ENCODE results near the gene KCND3. TPM values are rescaled to one million over a fixed set of nuclear protein-coding genes. Genes with fewer than 3 reads are reported as not detected.
A peak's percentile ranks its signal among the peaks of the same experiment; 100 is the strongest.

The KCND3 gene
- under 0.01 TPM in 2 replicates for total RNA-seq (2012; rRNA removed)
- polyA plus RNA-seq (2012; rRNA removed), result 0.03 and 0.04 TPM in 2 replicates
- polyA plus RNA-seq (2012; cell fraction: cytosol; rRNA removed), result 0.03 TPM in 1 of 2 replicates, not detected in the other
- 0.02 TPM in 1 of 2 replicates, not detected in the other for polyA plus RNA-seq (2012; cell fraction: nucleus; rRNA removed; ENCODE audit: low replicate concordance)
- Bru-seq, nascent RNA, result percentile 36 among the genes with signal in this experiment
- percentile 34 among the genes with signal in this experiment for BruChase-seq, experiment 1, labeled RNA remaining after a 6-hour chase
- percentile 42 among the genes with signal in this experiment for BruChase-seq, experiment 2, labeled RNA remaining after a 2-hour chase
- long read RNA-seq, partial matches to known transcripts, result 1 of 4 reads
- long read RNA-seq, other reads (novel, unspliced or antisense), result 3 of 4 reads

DNA sequence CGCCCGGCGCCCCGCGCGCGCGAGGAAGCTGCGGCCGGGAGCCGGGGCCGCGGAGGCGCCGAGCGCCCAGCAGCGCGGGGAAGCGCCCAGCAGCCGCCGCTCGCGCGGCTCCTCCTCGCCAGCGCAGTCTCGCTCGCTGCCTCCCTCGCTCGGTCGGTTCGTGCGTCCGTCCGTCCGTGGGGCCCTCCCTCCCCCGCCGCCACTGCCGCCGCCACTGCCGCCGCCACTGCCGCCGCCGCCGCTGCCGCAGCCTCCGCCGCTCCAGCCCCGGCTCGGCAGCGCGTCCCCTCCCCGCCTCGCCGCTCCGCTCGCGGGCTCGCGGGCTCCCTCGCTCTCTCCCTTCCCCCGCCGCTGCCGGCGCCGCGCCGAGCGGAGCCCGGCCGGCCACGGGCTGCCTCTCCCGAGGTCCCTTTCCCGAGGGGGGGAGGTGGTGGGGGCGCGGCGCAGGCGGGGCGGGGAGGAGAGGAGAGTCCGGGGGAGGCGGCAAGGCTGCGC is at the start of gene KCND3:
KCND3 (minus strand) TSS at position 138 of the 495 bp plus-strand sequence.
- CTCF ChIA-PET, result no interaction called here
- Histone ChIP-seq H4K8ac (ENCODE audit: low read depth in 2 of 2, low read length in 2 of 2) (no peak within 1 kb of the TSS), H3K18ac (ENCODE audit: low read depth, low read length) (no peak within 1 kb of the TSS), H4K91ac (ENCODE audit: insufficient read depth, low read depth, low read length) (no peak within 1 kb of the TSS), H4K20me1 (ENCODE audit: insufficient read depth, low read length) (no peaks in the 10 kb centered on the region), H2AK9ac (replicated peaks; ENCODE audit: low read depth, low read length, poor library complexity) (peak within 1 kb of the TSS; percentile 78), H3K9ac (ENCODE audit: low read depth, low read length) (no peak within 1 kb of the TSS), H3K27me3 (ENCODE audit: control insufficient read depth, insufficient read depth, low read length) (peaks cover 65% of the 10 kb centered on the region), H2BK120ac (ENCODE audit: low read depth, low read length) (no peak within 1 kb of the TSS), H3K27ac (ENCODE audit: insufficient read depth, low read length) (no peak within 1 kb of the TSS), H4K5ac (ENCODE audit: low read depth, low read length) (no peak within 1 kb of the TSS), H3K56ac (ENCODE audit: extremely low read depth, insufficient read depth, low read length) (no peak within 1 kb of the TSS), H3K4ac (ENCODE audit: low read depth, low read length) (no peak within 1 kb of the TSS), H3K36me3 (ENCODE audit: control insufficient read depth, insufficient read depth, low read length) (no peaks in the 10 kb centered on the region), H3K4me2 (ENCODE audit: low read depth, low read length) (peak within 1 kb of the TSS; percentile 91), H2AK5ac (ENCODE audit: low read depth, low read length) (no peak within 1 kb of the TSS), H3K9me3 (ENCODE audit: control insufficient read depth, insufficient read depth, low read length) (no peaks in the 10 kb centered on the region), H3K14ac (replicated peaks; ENCODE audit: low read depth, low read length) (no peak within 1 kb of the TSS), H2BK20ac (ENCODE audit: low read depth, low read length) (no peak within 1 kb of the TSS), H2BK15ac (ENCODE audit: low read depth, low read length) (no peak within 1 kb of the TSS), H3K4me3 (ENCODE audit: insufficient read depth, low read depth, low read length) (peak within 1 kb of the TSS; percentile 39), H3K79me1 (ENCODE audit: low read depth in 1 of 2, low read length in 2 of 2) (no peaks in the 10 kb centered on the region), H2BK5ac (ENCODE audit: low read depth, low read length, poor library complexity, severe bottlenecking) (no peak within 1 kb of the TSS), H3K4me1 (ENCODE audit: control insufficient read depth, insufficient read depth, low read length) (no peaks in the 10 kb centered on the region), H2AFZ (replicated peaks; ENCODE audit: low read length, poor library complexity) (peak within 1 kb of the TSS; percentile 79), H3K23ac (ENCODE audit: low read depth, low read length) (no peak within 1 kb of the TSS), H3K9me1 (ENCODE audit: insufficient read depth, low read length) (peaks cover 4% of the 10 kb centered on the region; the same call in 1 of the 2 replicates)
- peak; percentile 3 for DNase-seq
- dilution Hi-C loops (cut with HindIII; ENCODE audit: low sequenced_read_pairs, unreplicated experiment) (no loop called here), intact Hi-C loops (cut with micrococcal nuclease) (loop anchor here (2.0 to 5.0 kb wide), 3 partner anchors 197 to 509 kb away; no protein-coding TSS in a partner anchor), in situ Hi-C loops (cut with MboI; ENCODE audit: low sequenced_read_pairs) (no loop called here)
- peak; percentile 81 for ATAC-seq (ENCODE audit: low read depth)
- TF ChIP-seq FOS (IDR thresholded peaks at IDR 0.05; ENCODE audit: low read depth, low read length), result no peak
- TF ChIP-seq RCOR1 (IDR thresholded peaks at IDR 0.05; ENCODE audit: insufficient replicate concordance, low read length), result no peak
- no peak for TF ChIP-seq CEBPB (IDR thresholded peaks at IDR 0.05; ENCODE audit: low read depth, low read length)
- TF ChIP-seq RFX5 (IDR thresholded peaks at IDR 0.05; ENCODE audit: low read depth, low read length), result no peak
- TF ChIP-seq POLR2A (IDR thresholded peaks at IDR 0.05; ENCODE audit: low read depth, low read length), result no peak
- TF ChIP-seq, protein P1, sequence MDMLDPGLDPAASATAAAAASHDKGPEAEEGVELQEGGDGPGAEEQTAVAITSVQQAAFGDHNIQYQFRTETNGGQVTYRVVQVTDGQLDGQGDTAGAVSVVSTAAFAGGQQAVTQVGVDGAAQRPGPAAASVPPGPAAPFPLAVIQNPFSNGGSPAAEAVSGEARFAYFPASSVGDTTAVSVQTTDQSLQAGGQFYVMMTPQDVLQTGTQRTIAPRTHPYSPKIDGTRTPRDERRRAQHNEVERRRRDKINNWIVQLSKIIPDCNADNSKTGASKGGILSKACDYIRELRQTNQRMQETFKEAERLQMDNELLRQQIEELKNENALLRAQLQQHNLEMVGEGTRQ (IDR thresholded peaks at IDR 0.05; ENCODE audit: low read depth, low read length), result no peak
- no peak for TF ChIP-seq RAD21 (IDR thresholded peaks at IDR 0.05; ENCODE audit: low read length)
- WGBS, 2 experiments (ENCODE audit: extremely low coverage in 2 of 2, insufficient read length in 1 of 2), result 0% methylated on average over 27 of the region's 83 CpGs; no CpG with 5 or more reads in 1 of the 2 experiments
- no TSS peak for BruUV-seq (replicated peaks)
- POLR2A ChIA-PET (ENCODE audit: unreplicated experiment), result no interaction called here

Data from IMR-90 (cell line).